HFFc6 (cell line): ENCODE measurements around the gene THSD4. TPM values are rescaled to one million over a fixed set of nuclear protein-coding genes. Genes with fewer than 3 reads are reported as not detected.

Source experiments
- DNase-seq: peaks from one replicate; pipeline ENCODE4 v3.0.0-alpha.2; 2018
- H3K27ac Mint-ChIP-seq: 2 replicates; pipeline ENCODE4 v1.8.0; 2020; ENCODE audit warnings: mild to moderate bottlenecking, mixed read lengths
- H3K27me3 Mint-ChIP-seq: 2 replicates; pipeline ENCODE4 v1.8.0; 2021; ENCODE audit warnings: mild to moderate bottlenecking, moderate library complexity, mixed read lengths; ENCODE audit not compliant: insufficient read depth
- H3K36me3 Mint-ChIP-seq: 2 replicates; pipeline ENCODE4 v1.8.0; 2021; ENCODE audit warnings: low read depth, mixed read lengths
- H3K4me1 Mint-ChIP-seq: 2 replicates; pipeline ENCODE4 v1.8.0; 2020; ENCODE audit warnings: low read depth, mixed read lengths
- H3K4me3 Mint-ChIP-seq: 2 replicates; pipeline ENCODE4 v1.8.0; 2020; ENCODE audit warnings: mild to moderate bottlenecking, moderate library complexity, mixed read lengths
- H3K9me3 Mint-ChIP-seq: 2 replicates; pipeline ENCODE4 v1.8.0; 2020; ENCODE audit warnings: mild to moderate bottlenecking, mixed read lengths
- CTCF ChIP-seq: fragments of 200-600 bp; sonication (generic); IDR thresholded peaks from 2 replicates; pipeline ENCODE4 v1.5.0; 2021; ENCODE audit warnings: antibody characterized with exemption, mild to moderate bottlenecking
- total RNA-seq, 6 experiments: library from RNA; stranded (reverse); fragmentation: NEBNext Ultra II Directional; extraction: Animal tissue kit (Norgen Biotek cat#: 25700); gene quantifications; 2 replicates in 1 of 6; 3 replicates in 5 of 6; pipeline ENCODE4 v1.2.3, GENCODE V29; 2021

Gene THSD4
- total RNA-seq, 6 experiments from 2014 or later = 32.7 to 39.1 (median 36.4) TPM

GRCh38 chr15:71811752-71812735 is 696.8 kb downstream of the THSD4 start:
- Mint-ChIP-seq H3K4me3 (no peak overlapping the region), H3K4me1 (peaks cover 15% of the 10 kb centered on the region), H3K27me3 (peaks cover 3% of the 10 kb centered on the region), H3K27ac (no peak overlapping the region), H3K9me3 (no peaks in the 10 kb centered on the region), H3K36me3 (no peaks in the 10 kb centered on the region)
- TF ChIP-seq CTCF = no peak
- DNase-seq = no peak

- H3K27me3 Mint-ChIP-seq = peaks cover 1% of the 10 kb centered on the region
- H3K4me3 Mint-ChIP-seq = no peak overlapping the region
- H3K27ac Mint-ChIP-seq = no peak overlapping the region
- peaks cover 10% of the 10 kb centered on the region for H3K36me3 Mint-ChIP-seq
- TF ChIP-seq CTCF = no peak
- H3K4me1 Mint-ChIP-seq = peaks cover 4% of the 10 kb centered on the region
- peaks cover 10% of the 10 kb centered on the region for H3K9me3 Mint-ChIP-seq
- no peak for DNase-seq
These were observed 697.9 kb downstream of the THSD4 start for GRCh38 chr15:71812966-71813722.

- no peaks in the 10 kb centered on the region for H3K4me1 Mint-ChIP-seq
- TF ChIP-seq CTCF = no peak
- no peak overlapping the region for H3K27ac Mint-ChIP-seq
- no peak for DNase-seq
- peaks cover 17% of the 10 kb centered on the region for H3K9me3 Mint-ChIP-seq
- H3K27me3 Mint-ChIP-seq = no peaks in the 10 kb centered on the region; the same call in 1 of the 2 replicates
- H3K36me3 Mint-ChIP-seq = peaks cover 18% of the 10 kb centered on the region
- H3K4me3 Mint-ChIP-seq = no peak overlapping the region
These were observed 698.6 kb downstream of the THSD4 start for GRCh38 chr15:71813723-71814470.

GRCh38 chr15:71815301-71815700 is 700.0 kb downstream of the THSD4 start:
- no peak for DNase-seq
- H3K27ac Mint-ChIP-seq = no peak overlapping the region
- no peak for TF ChIP-seq CTCF
- H3K4me3 Mint-ChIP-seq = no peak overlapping the region
- H3K36me3 Mint-ChIP-seq = peaks cover 27% of the 10 kb centered on the region
- H3K4me1 Mint-ChIP-seq = no peaks in the 10 kb centered on the region
- peaks cover 29% of the 10 kb centered on the region for H3K9me3 Mint-ChIP-seq
- no peaks in the 10 kb centered on the region; the same call in 1 of the 2 replicates for H3K27me3 Mint-ChIP-seq

- Mint-ChIP-seq H3K9me3 (peaks cover 50% of the 10 kb centered on the region), H3K36me3 (peaks cover 46% of the 10 kb centered on the region), H3K4me3 (no peak overlapping the region), H3K27me3 (no peaks in the 10 kb centered on the region; the same call in 1 of the 2 replicates), H3K4me1 (no peaks in the 10 kb centered on the region), H3K27ac (no peak overlapping the region)
- no peak for DNase-seq
- no peak for TF ChIP-seq CTCF
These were observed 702.1 kb downstream of the THSD4 start for GRCh38 chr15:71817351-71817750.
